HepG2 (cell line): Measurements from ENCODE around the gene KRT15. TPM values are rescaled to one million over a fixed set of nuclear protein-coding genes. Genes with fewer than 3 reads are reported as not detected.

ENCODE experiments used
- CENPT ChIP-seq: sonication (generic); formaldehyde crosslinking; IDR thresholded peaks from 2 replicates; pipeline ENCODE4 v1.8.0; 2022; ENCODE audit warnings: low read depth, mild to moderate bottlenecking, moderate library complexity, missing genetic modification reagents
- FLYWCH1 ChIP-seq: sonication (generic); formaldehyde crosslinking; IDR thresholded peaks from 2 replicates; pipeline ENCODE4 v1.8.1; 2023; ENCODE audit warnings: mild to moderate bottlenecking, missing genetic modification reagents
- FOSL1 ChIP-seq: sonication (generic); formaldehyde crosslinking; IDR thresholded peaks from 2 replicates; pipeline ENCODE4 v1.9.0; 2021; ENCODE audit warnings: missing genetic modification reagents, borderline replicate concordance
- MNT ChIP-seq: fragments of 450-650 bp; IDR thresholded peaks from 2 replicates; pipeline ENCODE4 v1.6.1; 2016
- SMAD3 ChIP-seq: sonication (generic); formaldehyde crosslinking; IDR thresholded peaks from 2 replicates; pipeline ENCODE4 v1.4.0; 2020; ENCODE audit warnings: missing genetic modification reagents
- SNAPC2 ChIP-seq: sonication (generic); formaldehyde crosslinking; IDR thresholded peaks from 2 replicates; pipeline ENCODE4 v1.8.1; 2022; ENCODE audit warnings: mild to moderate bottlenecking, missing genetic modification reagents
- SP2 ChIP-seq: sonication (generic); formaldehyde crosslinking; IDR thresholded peaks from 2 replicates; pipeline ENCODE4 v1.5.1; 2020; ENCODE audit warnings: mild to moderate bottlenecking, missing genetic modification reagents
- TBL1XR1 ChIP-seq: fragments of 150-350 bp; IDR thresholded peaks from 2 replicates; pipeline ENCODE4 v1.6.1; 2014; ENCODE audit warnings: borderline replicate concordance, low read length; ENCODE audit not compliant: partially characterized antibody
- TEAD3 ChIP-seq: optimal IDR thresholded peaks from 2 replicates; pipeline ENCODE3; 2016; ENCODE audit warnings: borderline replicate concordance
- ZNF275 ChIP-seq: sonication (generic); formaldehyde crosslinking; IDR thresholded peaks from 2 replicates; pipeline ENCODE4 v1.8.0; 2022; ENCODE audit warnings: missing genetic modification reagents, mild to moderate bottlenecking, inconsistent platforms, borderline replicate concordance
- ZNF574 ChIP-seq: sonication (generic); formaldehyde crosslinking; IDR thresholded peaks from 2 replicates; pipeline ENCODE4 v1.4.0; 2020; ENCODE audit warnings: missing genetic modification reagents
- ZNF619 ChIP-seq: sonication (generic); formaldehyde crosslinking; IDR thresholded peaks from 2 replicates; pipeline ENCODE4 v1.4.0; 2020; ENCODE audit warnings: mild to moderate bottlenecking, missing genetic modification reagents
- ZNF720 ChIP-seq: sonication (generic); formaldehyde crosslinking; IDR thresholded peaks from 2 replicates; pipeline ENCODE4 v1.4.0; 2020; ENCODE audit warnings: missing genetic modification reagents
- ZNF775 ChIP-seq: sonication (generic); formaldehyde crosslinking; IDR thresholded peaks from 2 replicates; pipeline ENCODE4 v1.4.0; 2020; ENCODE audit warnings: missing genetic modification reagents, mild to moderate bottlenecking, moderate library complexity, borderline replicate concordance
- ZNF841 ChIP-seq: sonication (generic); formaldehyde crosslinking; IDR thresholded peaks from 2 replicates; pipeline ENCODE4 v1.8.1; 2023; ENCODE audit warnings: missing genetic modification reagents, borderline replicate concordance
- polyA plus RNA-seq, 8 experiments: library from polyadenylated mRNA; depleted of rRNA in 3 of 8; stranded (reverse) in 7 of 8; unstranded in 1 of 8; fragments of >200 nt; fragmentation: Illumina TruSeq in 4 of 8; extraction: Trizol in 4 of 8; gene quantifications; 2 replicates each; pipeline versions ENCODE4 v1.2.1 to v1.2.3, GENCODE V29; 2011 to 2016; ENCODE audit warnings: low read depth in 4 of 8, missing spikeins in 1 of 8, mixed read lengths in 1 of 8; ENCODE audit not compliant: insufficient read depth in 1 of 8
- total RNA-seq, 5 experiments: library from RNA; depleted of rRNA; stranded (reverse); fragments of >200 nt; fragmentation: Illumina TruSeq; extraction: Trizol; gene quantifications; 2 replicates each; pipeline ENCODE4 v1.2.3, GENCODE V29; 2016; ENCODE audit warnings: low read depth in 1 of 5

KRT15 gene
- total and polyA plus RNA-seq, 2 of the 13 experiments (the other 11 are each of a cell fraction or from before 2014, with no cell fraction given): 0.46 to 0.63 TPM

GRCh38 chr17:41505809-41506767 is 12.6 kb downstream of the KRT15 start (continued):
- TF ChIP-seq ZNF574 (CRISPR knock-in tag) (no peak), SNAPC2 (no peak), ZNF275 (CRISPR knock-in tag) (no peak), ZNF720 (CRISPR knock-in tag) (no peak), TBL1XR1 (no peak), ZNF619 (CRISPR knock-in tag) (no peak), FLYWCH1 (no peak), CENPT (no peak), SMAD3 (CRISPR knock-in tag) (no peak), MNT (peak; percentile 63), SP2 (CRISPR knock-in tag) (no peak), ZNF841 (no peak), FOSL1 (CRISPR knock-in tag) (no peak), TEAD3 (CRISPR knock-in tag) (peak; percentile 73), ZNF775 (no peak)
